Measurements from ENCODE around the gene NRXN3. TPM values are rescaled to one million over a fixed set of nuclear protein-coding genes. Genes with fewer than 3 reads are reported as not detected.

Gene NRXN3
- total RNA-seq, 6 experiments from 2014 or later = 0.07 to 0.28 (median 0.11) TPM; not detected in 2

GRCh38 chr14:79334272-79334671 is 1164.1 kb downstream of the NRXN3 start:
- H3K36me3 Mint-ChIP-seq (ENCODE audit: low read depth) = no peaks in the 10 kb centered on the region
- no peak for TF ChIP-seq CTCF (IDR thresholded peaks at IDR 0.05)
- no peak overlapping the region for H3K27ac Mint-ChIP-seq
- H3K27me3 Mint-ChIP-seq (ENCODE audit: insufficient read depth) = no peaks in the 10 kb centered on the region; the same call in 1 of the 2 replicates
- no peak overlapping the region for H3K4me3 Mint-ChIP-seq
- no peak for DNase-seq
- H3K4me1 Mint-ChIP-seq (ENCODE audit: low read depth) = no peaks in the 10 kb centered on the region
- H3K9me3 Mint-ChIP-seq = peaks cover 4% of the 10 kb centered on the region

- Mint-ChIP-seq H3K27ac (no peak overlapping the region), H3K9me3 (peaks cover 4% of the 10 kb centered on the region), H3K36me3 (ENCODE audit: low read depth) (no peaks in the 10 kb centered on the region), H3K4me1 (ENCODE audit: low read depth) (no peaks in the 10 kb centered on the region), H3K4me3 (no peak overlapping the region), H3K27me3 (ENCODE audit: insufficient read depth) (no peaks in the 10 kb centered on the region; the same call in 1 of the 2 replicates)
- no peak for DNase-seq
- TF ChIP-seq CTCF (IDR thresholded peaks at IDR 0.05) = no peak
Observed at GRCh38 chr14:79337761-79338160, 1167.6 kb downstream of the NRXN3 start.

GRCh38 chr14:79342942-79343341 is 1172.8 kb downstream of the NRXN3 start:
- H3K9me3 Mint-ChIP-seq = peaks cover 5% of the 10 kb centered on the region; the same call in 1 of the 2 replicates
- H3K27ac Mint-ChIP-seq = no peak overlapping the region
- H3K36me3 Mint-ChIP-seq (ENCODE audit: low read depth) = no peaks in the 10 kb centered on the region
- no peak overlapping the region for H3K4me3 Mint-ChIP-seq
- TF ChIP-seq CTCF (IDR thresholded peaks at IDR 0.05) = no peak
- H3K4me1 Mint-ChIP-seq (ENCODE audit: low read depth) = no peaks in the 10 kb centered on the region
- H3K27me3 Mint-ChIP-seq (ENCODE audit: insufficient read depth) = peaks cover 2% of the 10 kb centered on the region
- no peak for DNase-seq

GRCh38 chr14:79351011-79351410 is 1180.8 kb downstream of the NRXN3 start:
- Mint-ChIP-seq H3K27ac (no peak overlapping the region), H3K27me3 (ENCODE audit: insufficient read depth) (no peaks in the 10 kb centered on the region), H3K4me1 (ENCODE audit: low read depth) (no peaks in the 10 kb centered on the region), H3K9me3 (peaks cover 3% of the 10 kb centered on the region; the same call in 1 of the 2 replicates), H3K4me3 (no peak overlapping the region), H3K36me3 (ENCODE audit: low read depth) (no peaks in the 10 kb centered on the region)
- DNase-seq = no peak
- TF ChIP-seq CTCF (IDR thresholded peaks at IDR 0.05) = no peak

- H3K4me1 Mint-ChIP-seq (ENCODE audit: low read depth) = no peaks in the 10 kb centered on the region
- no peak for TF ChIP-seq CTCF (IDR thresholded peaks at IDR 0.05)
- no peaks in the 10 kb centered on the region for H3K36me3 Mint-ChIP-seq (ENCODE audit: low read depth)
- no peaks in the 10 kb centered on the region for H3K27me3 Mint-ChIP-seq (ENCODE audit: insufficient read depth)
- DNase-seq = no peak
- H3K27ac Mint-ChIP-seq = no peak overlapping the region
- no peak overlapping the region for H3K4me3 Mint-ChIP-seq
- H3K9me3 Mint-ChIP-seq = peaks cover 3% of the 10 kb centered on the region; the same call in 1 of the 2 replicates
Observed at GRCh38 chr14:79352076-79352630, 1182.0 kb downstream of the NRXN3 start.
